ENCODE measurements around the gene LARP4B. TPM values are rescaled to one million over a fixed set of nuclear protein-coding genes. Genes with fewer than 3 reads are reported as not detected.

Gene LARP4B
- total and polyA plus RNA-seq, 2 donors (not counting 1 experiment from before 2014, with no cell fraction given) = 35.6 to 129 TPM

DNA sequence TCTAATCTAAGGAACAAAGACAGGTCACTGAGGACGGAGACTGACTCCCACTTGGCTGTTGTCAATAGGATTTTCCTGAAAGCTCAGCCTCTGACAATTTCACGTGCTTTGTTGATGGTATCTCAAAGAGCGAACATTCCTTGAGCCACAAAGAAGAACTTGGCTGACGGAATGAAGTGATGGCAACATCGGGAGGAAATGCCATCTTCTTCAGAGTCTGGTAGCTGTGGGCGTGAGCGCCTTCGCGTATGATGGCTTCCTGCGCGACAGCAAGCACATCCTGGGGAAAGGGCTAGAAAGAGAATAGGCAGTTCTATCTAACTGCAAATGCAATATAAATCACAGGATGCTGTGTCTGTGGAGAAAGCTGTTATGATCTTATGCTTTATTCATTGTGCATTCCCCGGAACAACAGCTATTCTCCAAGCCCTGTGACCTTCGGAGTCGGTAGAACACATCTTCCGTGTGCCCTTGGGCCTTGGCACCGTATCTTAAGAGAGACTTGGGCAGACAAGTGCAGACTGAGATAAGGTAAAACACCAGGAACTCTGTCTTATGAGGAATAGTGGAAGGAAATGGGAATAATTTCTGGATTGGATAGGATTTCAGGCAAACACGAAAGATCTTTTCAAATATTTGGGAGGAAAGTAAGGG is 37.2 kb upstream of the LARP4B start:
- Histone ChIP-seq H3K79me2 (ENCODE audit: control insufficient read depth, insufficient read depth, low read length) (no peaks in the 10 kb centered on the region), H3K36me3 (replicated peaks in 1 of 2; ENCODE audit: control extremely low read depth in 1 of 2, control insufficient read depth in 1 of 2, extremely low read depth in 1 of 2, insufficient read depth in 2 of 2, low read length in 1 of 2) (no peaks in the 10 kb centered on the region), H2AFZ (ENCODE audit: insufficient read depth, low read depth, low read length, poor library complexity, severe bottlenecking) (no peak overlapping the region), H3K4me2 (replicated peaks; ENCODE audit: low read depth, low read length, poor library complexity, severe bottlenecking) (no peak overlapping the region), H3K4me1 (ENCODE audit: control insufficient read depth in 2 of 2, insufficient read depth in 2 of 2, low read length in 2 of 2) (no peaks in the 10 kb centered on the region), H3K27me3 (replicated peaks in 1 of 4; ENCODE audit: control extremely low read depth in 1 of 4, control insufficient read depth in 3 of 4, insufficient read depth in 4 of 4, low read length in 3 of 4) (peaks cover 0 to 4% (median 0%) of the 10 kb centered on the region in 4 experiments), H3K27ac (ENCODE audit: low read length in 2 of 2) (no peak overlapping the region), H3K9ac (ENCODE audit: low read length) (no peak overlapping the region), H3K4me3 (ENCODE audit: control extremely low read depth in 1 of 5, extremely low read depth in 1 of 5, insufficient read depth in 1 of 5, low read depth in 2 of 5, low read length in 4 of 5) (no peak overlapping the region), H3K9me3 (ENCODE audit: control extremely low read depth in 1 of 3, control insufficient read depth in 2 of 3, insufficient read depth in 1 of 3, low read length in 2 of 3) (peaks cover 0 to 12% (median 0%) of the 10 kb centered on the region in 3 donors), H4K20me1 (ENCODE audit: control insufficient read depth, insufficient read depth, low read length, poor library complexity, severe bottlenecking) (no peaks in the 10 kb centered on the region)
- H3K27ac Mint-ChIP-seq = no peak overlapping the region
- ATAC-seq (ENCODE audit: low read depth) = no peak
- no peaks in the 10 kb centered on the region for H3K4me1 Mint-ChIP-seq
- CTCF ChIA-PET = no interaction called here
- H3K9me3 Mint-ChIP-seq (ENCODE audit: insufficient read depth) = no peaks in the 10 kb centered on the region
- TF ChIP-seq EZH2 (IDR thresholded peaks at IDR 0.05; ENCODE audit: borderline replicate concordance, insufficient read depth, low read depth, low read length, poor library complexity, severe bottlenecking) = no peak
- TF ChIP-seq, protein P1, sequence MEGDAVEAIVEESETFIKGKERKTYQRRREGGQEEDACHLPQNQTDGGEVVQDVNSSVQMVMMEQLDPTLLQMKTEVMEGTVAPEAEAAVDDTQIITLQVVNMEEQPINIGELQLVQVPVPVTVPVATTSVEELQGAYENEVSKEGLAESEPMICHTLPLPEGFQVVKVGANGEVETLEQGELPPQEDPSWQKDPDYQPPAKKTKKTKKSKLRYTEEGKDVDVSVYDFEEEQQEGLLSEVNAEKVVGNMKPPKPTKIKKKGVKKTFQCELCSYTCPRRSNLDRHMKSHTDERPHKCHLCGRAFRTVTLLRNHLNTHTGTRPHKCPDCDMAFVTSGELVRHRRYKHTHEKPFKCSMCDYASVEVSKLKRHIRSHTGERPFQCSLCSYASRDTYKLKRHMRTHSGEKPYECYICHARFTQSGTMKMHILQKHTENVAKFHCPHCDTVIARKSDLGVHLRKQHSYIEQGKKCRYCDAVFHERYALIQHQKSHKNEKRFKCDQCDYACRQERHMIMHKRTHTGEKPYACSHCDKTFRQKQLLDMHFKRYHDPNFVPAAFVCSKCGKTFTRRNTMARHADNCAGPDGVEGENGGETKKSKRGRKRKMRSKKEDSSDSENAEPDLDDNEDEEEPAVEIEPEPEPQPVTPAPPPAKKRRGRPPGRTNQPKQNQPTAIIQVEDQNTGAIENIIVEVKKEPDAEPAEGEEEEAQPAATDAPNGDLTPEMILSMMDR (IDR thresholded peaks at IDR 0.05) = no peak
- intact Hi-C loops (cut with micrococcal nuclease) = no loop called here
- POLR2A ChIA-PET = no interaction called here
- no peak overlapping the region for H3K4me3 Mint-ChIP-seq
- DNase-seq = no peak
- 92% methylated on average over 13 of the region's 17 CpGs for WGBS (ENCODE audit: insufficient coverage)
- peaks cover 26% of the 10 kb centered on the region for H3K27me3 Mint-ChIP-seq

DNA sequence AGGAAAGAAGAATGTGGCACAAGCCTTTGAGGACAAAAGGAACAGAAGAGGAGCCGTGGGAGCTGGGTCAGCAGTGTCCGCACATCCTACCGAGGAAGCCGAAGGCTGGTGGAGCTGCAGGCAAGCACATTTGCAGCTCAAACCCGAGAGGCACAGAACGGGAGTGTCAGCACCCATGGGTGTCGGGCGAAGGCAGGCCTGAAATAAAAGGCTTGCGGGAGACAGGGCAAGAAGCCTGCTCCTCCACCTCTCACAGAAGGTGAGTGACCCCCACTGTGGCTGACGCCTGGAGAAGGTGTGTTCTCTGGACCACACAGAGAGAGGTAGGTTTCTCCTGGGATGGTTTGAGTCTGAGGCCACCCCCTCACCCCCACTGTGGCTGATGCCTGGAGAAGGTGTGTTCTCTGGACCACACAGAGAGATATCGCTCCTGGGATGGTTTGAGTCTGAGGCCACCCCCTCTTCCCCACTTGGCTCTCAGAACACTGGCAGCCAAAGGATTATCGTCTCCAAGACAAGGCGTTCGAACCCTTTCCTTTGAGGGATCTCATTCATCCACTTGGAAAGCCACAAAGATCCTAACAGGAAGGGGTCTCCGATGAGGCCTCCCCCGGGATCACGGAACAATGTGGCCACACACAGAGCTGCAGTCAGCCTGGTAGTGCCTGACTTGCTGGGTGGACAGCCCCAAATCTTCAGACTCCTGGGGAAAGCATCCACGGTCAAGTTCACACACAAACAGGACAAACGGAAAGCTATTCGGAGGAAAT is 35.1 kb upstream of the LARP4B start:
- peaks cover 0 to 6% (median 0%) of the 10 kb centered on the region in 3 donors for H3K9me3 ChIP-seq (ENCODE audit: control extremely low read depth in 1 of 3, control insufficient read depth in 2 of 3, insufficient read depth in 1 of 3, low read length in 2 of 3)
- peaks cover 0 to 6% (median 0%) of the 10 kb centered on the region in 4 experiments for H3K27me3 ChIP-seq (replicated peaks in 1 of 4; ENCODE audit: control extremely low read depth in 1 of 4, control insufficient read depth in 3 of 4, insufficient read depth in 4 of 4, low read length in 3 of 4)
- Mint-ChIP-seq H3K27ac (no peak overlapping the region), H3K4me1 (no peaks in the 10 kb centered on the region), H3K27me3 (peaks cover 26% of the 10 kb centered on the region), H3K4me3 (no peak overlapping the region), H3K9me3 (ENCODE audit: insufficient read depth) (no peaks in the 10 kb centered on the region)
- intact Hi-C loops (cut with micrococcal nuclease) = no loop called here
- H3K36me3 ChIP-seq (replicated peaks in 1 of 2; ENCODE audit: control extremely low read depth in 1 of 2, control insufficient read depth in 1 of 2, extremely low read depth in 1 of 2, insufficient read depth in 2 of 2, low read length in 1 of 2) = no peaks in the 10 kb centered on the region
- ChIA-PET POLR2A (no interaction called here), CTCF (no interaction called here)
- H4K20me1 ChIP-seq (ENCODE audit: control insufficient read depth, insufficient read depth, low read length, poor library complexity, severe bottlenecking) = no peaks in the 10 kb centered on the region
- 92% methylated on average over 14 of the region's 20 CpGs for WGBS (ENCODE audit: insufficient coverage)
- H3K4me1 ChIP-seq (ENCODE audit: control insufficient read depth in 2 of 2, insufficient read depth in 2 of 2, low read length in 2 of 2) = no peaks in the 10 kb centered on the region
- no peaks in the 10 kb centered on the region for H3K79me2 ChIP-seq (ENCODE audit: control insufficient read depth, insufficient read depth, low read length)
- DNase-seq = no peak
- no peak overlapping the region for H3K9ac ChIP-seq (ENCODE audit: low read length)
- no peak for ATAC-seq (ENCODE audit: low read depth)
- TF ChIP-seq EZH2 (IDR thresholded peaks at IDR 0.05; ENCODE audit: borderline replicate concordance, insufficient read depth, low read depth, low read length, poor library complexity, severe bottlenecking) = no peak
- TF ChIP-seq, protein P1 (IDR thresholded peaks at IDR 0.05) = no peak
- no peak overlapping the region for H2AFZ ChIP-seq (ENCODE audit: insufficient read depth, low read depth, low read length, poor library complexity, severe bottlenecking)
- no peak overlapping the region for H3K27ac ChIP-seq (ENCODE audit: low read length in 2 of 2)
- H3K4me3 ChIP-seq (ENCODE audit: control extremely low read depth in 1 of 5, extremely low read depth in 1 of 5, insufficient read depth in 1 of 5, low read depth in 2 of 5, low read length in 4 of 5) = no peak overlapping the region
- no peak overlapping the region for H3K4me2 ChIP-seq (replicated peaks; ENCODE audit: low read depth, low read length, poor library complexity, severe bottlenecking)

Measured in B cell (primary cell).